T1000 (cell line): ENCODE measurements around the gene IKZF1.

Experiments used
- DNase-seq: peaks from one replicate; lab custom pipeline; 2025; ENCODE audit warnings: mixed read lengths; lab: John Stamatoyannopoulos, UW

IKZF1 gene

GRCh38 chr7:50283731-50284130 is 20.8 kb upstream of the IKZF1 start:
- DNase-seq, result no peak

GRCh38 chr7:50284296-50284695 is 20.2 kb upstream of the IKZF1 start:
- no peak for DNase-seq

- DNase-seq, result no peak
Observed at GRCh38 chr7:50285269-50285668, 19.2 kb upstream of the IKZF1 start.

GRCh38 chr7:50287129-50287528 is 17.4 kb upstream of the IKZF1 start:
- no peak for DNase-seq

- DNase-seq, result no peak
Observed at GRCh38 chr7:50292165-50292757, 12.3 kb upstream of the IKZF1 start.

- DNase-seq, result no peak
Observed at GRCh38 chr7:50292763-50293162, 11.8 kb upstream of the IKZF1 start.

- no peak for DNase-seq
Observed at GRCh38 chr7:50293509-50294179, 10.9 kb upstream of the IKZF1 start.

- no peak for DNase-seq
Observed at GRCh38 chr7:50295133-50295532, 9.4 kb upstream of the IKZF1 start.

GRCh38 chr7:50296799-50297198 is 7.7 kb upstream of the IKZF1 start:
- no peak for DNase-seq

GRCh38 chr7:50298811-50299562 is 5.5 kb upstream of the IKZF1 start:
- no peak for DNase-seq

GRCh38 chr7:50300336-50300735 is 4.2 kb upstream of the IKZF1 start:
- DNase-seq, result no peak

GRCh38 chr7:50302486-50303334 is 1.8 kb upstream of the IKZF1 start:
- no peak for DNase-seq

GRCh38 chr7:50303335-50304128 is 984 bp upstream of the IKZF1 start:
- DNase-seq, result no peak

- DNase-seq, result no peak
Observed at GRCh38 chr7:50304911-50305582, 531 bp downstream of the IKZF1 start.

GRCh38 chr7:50305583-50306493 is 1.3 kb downstream of the IKZF1 start:
- DNase-seq, result no peak

- DNase-seq, result no peak
Observed at GRCh38 chr7:50306494-50307367, 2.2 kb downstream of the IKZF1 start.

GRCh38 chr7:50307368-50308032 is 3.0 kb downstream of the IKZF1 start:
- DNase-seq, result no peak

- DNase-seq, result no peak
Observed at GRCh38 chr7:50308203-50308531, 3.7 kb downstream of the IKZF1 start.
